Muscle layer of colon (tissue), 2 donors: Measurements from ENCODE around the gene DUS1L.
"Not testable (repeated sequence)": the region's sequence is repeated elsewhere in the genome, so short reads cannot be mapped to it uniquely, and the experiment has no call there.

Experiments
- H3K27ac ChIP-seq: one replicate; pipeline ENCODE4 v1.7.0; 2013; ENCODE audit warnings: low read depth, mild to moderate bottlenecking, low read length, moderate library complexity
- H3K27me3 ChIP-seq, 2 donors: one replicate each; pipeline ENCODE4 v1.7.0; 2013; ENCODE audit warnings: low read length in 2 of 2, mild to moderate bottlenecking in 2 of 2; ENCODE audit not compliant: insufficient read depth in 2 of 2, control insufficient read depth in 1 of 2
- H3K36me3 ChIP-seq: one replicate; pipeline ENCODE4 v1.7.0; 2013; ENCODE audit warnings: mild to moderate bottlenecking, low read length; ENCODE audit not compliant: insufficient read depth
- H3K4me1 ChIP-seq: one replicate; pipeline ENCODE4 v1.7.0; 2013; ENCODE audit warnings: mild to moderate bottlenecking, low read length; ENCODE audit not compliant: insufficient read depth
- H3K4me3 ChIP-seq, 2 donors: one replicate each; pipeline ENCODE4 v1.7.0; 2013; ENCODE audit warnings: low read length in 2 of 2, low read depth in 1 of 2, mild to moderate bottlenecking in 1 of 2, moderate library complexity in 1 of 2
- H3K9ac ChIP-seq: one replicate; pipeline ENCODE4 v1.7.0; 2013; ENCODE audit warnings: low read length
- H3K9me3 ChIP-seq: one replicate; pipeline ENCODE4 v1.7.0; 2013; ENCODE audit warnings: mild to moderate bottlenecking, low read length
- donor health status: abdominal sarcoma.
- donor health status: Adenocarcinoma of cecum.

DUS1L gene

GRCh38 chr17:82049106-82049505 is 16.5 kb downstream of the DUS1L start:
- H3K9me3 ChIP-seq: no peaks in the 10 kb centered on the region
- H3K4me1 ChIP-seq: peaks cover 26% of the 10 kb centered on the region
- no peak overlapping the region for H3K4me3 ChIP-seq
- no peak overlapping the region for H3K9ac ChIP-seq
- peaks cover 14% of the 10 kb centered on the region for H3K36me3 ChIP-seq
- H3K27me3 ChIP-seq: no peaks in the 10 kb centered on the region
- H3K27ac ChIP-seq: no peak overlapping the region

DNA sequence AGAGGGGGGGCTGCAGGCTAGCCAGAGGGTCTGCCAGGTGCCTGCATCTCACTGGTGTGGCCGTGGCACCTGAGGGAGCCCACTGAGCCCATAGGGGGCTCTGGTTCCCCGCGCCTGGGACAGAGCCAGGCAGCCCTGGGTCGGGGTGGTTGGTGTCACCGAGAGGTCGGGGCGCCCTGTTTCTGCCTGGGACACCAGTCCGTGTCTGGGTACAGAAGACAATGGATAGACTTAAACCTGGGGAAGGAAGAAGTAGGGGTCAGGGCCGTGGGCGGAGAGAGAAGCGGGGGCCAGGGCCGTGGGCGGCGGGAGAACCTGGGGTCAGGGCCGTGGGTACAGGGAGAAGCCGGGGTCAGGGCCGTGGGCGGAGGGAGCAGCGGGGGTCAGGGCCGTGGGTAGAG is 17.0 kb downstream of the DUS1L start:
- Histone ChIP-seq H3K27ac (no peak overlapping the region), H3K36me3 (peaks cover 9% of the 10 kb centered on the region), H3K4me1 (peaks cover 21% of the 10 kb centered on the region), H3K4me3 (no peak overlapping the region), H3K27me3 (no peaks in the 10 kb centered on the region), H3K9me3 (no peaks in the 10 kb centered on the region), H3K9ac (no peak overlapping the region)

- no peak overlapping the region for H3K27ac ChIP-seq
- H3K36me3 ChIP-seq: peaks cover 9% of the 10 kb centered on the region
- no peak overlapping the region for H3K4me3 ChIP-seq
- no peaks in the 10 kb centered on the region for H3K9me3 ChIP-seq
- no peaks in the 10 kb centered on the region for H3K27me3 ChIP-seq
- H3K9ac ChIP-seq: no peak overlapping the region
- H3K4me1 ChIP-seq: peaks cover 16% of the 10 kb centered on the region
Measured at GRCh38 chr17:82047914-82048570, 17.6 kb downstream of the DUS1L start.

- peaks cover 9% of the 10 kb centered on the region for H3K36me3 ChIP-seq
- H3K27me3 ChIP-seq: no peaks in the 10 kb centered on the region
- no peak overlapping the region for H3K27ac ChIP-seq
- no peak overlapping the region for H3K4me3 ChIP-seq
- H3K4me1 ChIP-seq: peaks cover 9% of the 10 kb centered on the region
- H3K9me3 ChIP-seq: no peaks in the 10 kb centered on the region
- H3K9ac ChIP-seq: no peak overlapping the region
Measured at GRCh38 chr17:82047379-82047778, 18.2 kb downstream of the DUS1L start.

GRCh38 chr17:82046903-82047302 is 18.7 kb downstream of the DUS1L start:
- Histone ChIP-seq H3K4me1 (peaks cover 9% of the 10 kb centered on the region), H3K36me3 (peaks cover 9% of the 10 kb centered on the region), H3K27ac (no peak overlapping the region), H3K4me3 (no peak overlapping the region), H3K27me3 (no peaks in the 10 kb centered on the region), H3K9me3 (no peaks in the 10 kb centered on the region), H3K9ac (no peak overlapping the region)

GRCh38 chr17:82045936-82046484 is 19.6 kb downstream of the DUS1L start:
- H3K9me3 ChIP-seq: no peaks in the 10 kb centered on the region
- H3K27me3 ChIP-seq: no peaks in the 10 kb centered on the region
- H3K4me1 ChIP-seq: peaks cover 9% of the 10 kb centered on the region
- H3K9ac ChIP-seq: no peak overlapping the region
- no peak overlapping the region for H3K4me3 ChIP-seq
- H3K36me3 ChIP-seq: peaks cover 9% of the 10 kb centered on the region
- no peak overlapping the region for H3K27ac ChIP-seq

DNA sequence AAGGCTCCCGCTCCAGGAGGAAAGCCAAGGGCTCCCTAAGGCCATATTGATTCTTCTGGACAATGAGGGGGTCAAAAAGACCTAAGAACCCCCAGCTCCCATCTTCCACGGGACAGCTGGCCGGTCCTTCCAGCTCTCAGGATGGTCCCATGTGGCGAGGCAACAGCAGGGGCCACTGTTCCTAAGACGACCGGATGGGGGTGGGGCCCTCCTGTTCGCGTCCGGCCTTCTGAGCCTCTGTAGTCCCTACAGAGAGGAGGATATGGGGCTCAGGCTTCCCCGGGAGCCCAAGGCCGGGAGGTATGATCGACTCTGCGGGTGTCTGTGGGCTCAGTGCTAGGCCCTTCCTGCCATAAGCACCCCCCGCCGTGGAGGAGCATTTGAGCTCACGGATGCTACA is 22.1 kb downstream of the DUS1L start:
- H3K4me1 ChIP-seq: no peaks in the 10 kb centered on the region
- H3K27ac ChIP-seq: no peak overlapping the region
- peaks cover 7% of the 10 kb centered on the region for H3K36me3 ChIP-seq
- no peaks in the 10 kb centered on the region for H3K27me3 ChIP-seq
- H3K4me3 ChIP-seq: no peak overlapping the region
- no peaks in the 10 kb centered on the region for H3K9me3 ChIP-seq
- no peak overlapping the region for H3K9ac ChIP-seq

DNA sequence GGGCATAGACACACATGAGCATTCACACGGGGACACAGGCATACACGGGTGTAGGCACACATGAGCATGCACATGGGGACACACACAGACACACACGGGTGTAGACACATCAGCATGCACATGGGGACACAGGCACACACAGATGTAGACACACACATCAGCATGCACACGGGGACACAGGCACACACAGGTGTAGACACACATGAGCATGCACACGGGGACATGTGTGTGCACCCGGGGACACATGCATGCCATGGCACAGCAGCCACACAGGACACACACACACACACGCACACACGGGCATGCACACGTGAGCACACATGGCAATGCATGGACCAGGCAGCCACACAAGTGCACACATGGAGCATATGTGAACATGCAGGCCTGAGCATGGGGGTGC is 23.0 kb downstream of the DUS1L start:
- Histone ChIP-seq H3K9ac (no peak overlapping the region), H3K4me1 (peaks cover 4% of the 10 kb centered on the region), H3K27me3 (no peaks in the 10 kb centered on the region), H3K36me3 (no peaks in the 10 kb centered on the region), H3K9me3 (no peaks in the 10 kb centered on the region), H3K4me3 (no peak overlapping the region), H3K27ac (no peak overlapping the region)

DNA sequence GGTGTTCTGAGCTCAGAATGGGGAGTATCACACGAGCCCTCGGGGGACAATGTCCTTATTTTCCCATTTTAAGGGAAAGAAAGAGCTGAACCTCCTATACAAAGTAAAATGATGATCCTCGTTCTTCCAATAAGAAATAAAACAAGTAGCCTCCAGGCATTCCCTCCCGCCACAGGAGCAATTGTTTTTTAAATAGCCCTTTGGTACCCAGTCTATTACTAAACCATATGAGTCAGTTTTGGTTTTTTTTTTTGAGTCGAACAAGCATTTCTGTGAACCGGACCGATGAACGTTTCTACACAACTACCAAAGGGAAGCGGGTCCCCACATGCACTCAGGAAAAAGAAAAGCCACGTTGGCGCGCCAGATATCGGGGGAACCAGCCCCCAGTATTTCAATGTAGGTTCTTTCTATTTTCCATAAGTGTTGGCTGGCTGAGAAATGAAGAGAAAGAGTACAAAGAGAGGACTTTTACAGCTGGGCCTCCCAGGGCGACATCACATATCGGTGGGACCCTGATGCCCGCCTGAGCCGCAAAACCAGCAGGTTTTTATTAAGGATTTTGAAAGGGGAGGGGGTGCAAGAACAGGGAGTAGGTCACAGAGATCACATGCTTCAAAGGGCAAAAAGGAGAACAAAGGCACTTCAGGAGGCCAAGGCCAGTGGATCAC is 24.3 kb downstream of the DUS1L start:
- Histone ChIP-seq H3K4me1 (peaks cover 10% of the 10 kb centered on the region), H3K36me3 (no peaks in the 10 kb centered on the region), H3K9ac (no peak overlapping the region), H3K4me3 (no peak overlapping the region), H3K27me3 (no peaks in the 10 kb centered on the region), H3K9me3 (no peaks in the 10 kb centered on the region), H3K27ac (no peak overlapping the region)

DNA sequence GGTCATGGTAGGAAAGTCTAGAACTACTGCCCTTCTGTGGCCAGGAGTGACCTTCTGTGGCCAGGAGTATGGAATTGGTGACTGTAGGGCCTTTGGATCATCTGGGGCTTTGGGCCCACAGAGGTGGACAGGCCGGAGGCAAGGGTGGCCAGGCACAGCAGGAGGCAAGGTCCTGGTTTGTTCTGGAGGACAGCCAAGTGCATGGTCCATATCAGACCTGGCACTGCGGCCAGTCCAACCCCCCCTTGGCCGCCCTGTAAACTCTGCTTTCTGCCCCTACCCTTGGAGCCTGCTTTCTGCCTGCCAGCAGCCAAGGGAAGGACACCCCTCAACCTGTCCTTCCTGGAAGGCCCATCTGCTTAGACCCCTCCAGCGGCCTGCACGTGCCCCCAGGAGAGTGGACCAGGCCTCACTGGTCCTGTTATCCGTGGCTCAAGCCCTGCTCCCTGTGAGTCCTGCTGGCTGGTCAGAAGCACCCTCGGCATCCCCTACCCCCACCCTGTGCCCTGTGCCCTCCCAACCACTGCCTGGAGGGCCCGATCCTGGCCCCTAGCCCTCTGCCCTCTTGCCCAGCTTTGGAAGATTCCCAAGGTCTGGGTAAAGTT is 25.8 kb downstream of the DUS1L start:
- no peak overlapping the region for H3K27ac ChIP-seq
- no peak overlapping the region for H3K9ac ChIP-seq
- H3K27me3 ChIP-seq: no peaks in the 10 kb centered on the region
- H3K9me3 ChIP-seq: no peaks in the 10 kb centered on the region
- peaks cover 17% of the 10 kb centered on the region for H3K4me1 ChIP-seq
- H3K36me3 ChIP-seq: no peaks in the 10 kb centered on the region
- H3K4me3 ChIP-seq: no peak overlapping the region

DNA sequence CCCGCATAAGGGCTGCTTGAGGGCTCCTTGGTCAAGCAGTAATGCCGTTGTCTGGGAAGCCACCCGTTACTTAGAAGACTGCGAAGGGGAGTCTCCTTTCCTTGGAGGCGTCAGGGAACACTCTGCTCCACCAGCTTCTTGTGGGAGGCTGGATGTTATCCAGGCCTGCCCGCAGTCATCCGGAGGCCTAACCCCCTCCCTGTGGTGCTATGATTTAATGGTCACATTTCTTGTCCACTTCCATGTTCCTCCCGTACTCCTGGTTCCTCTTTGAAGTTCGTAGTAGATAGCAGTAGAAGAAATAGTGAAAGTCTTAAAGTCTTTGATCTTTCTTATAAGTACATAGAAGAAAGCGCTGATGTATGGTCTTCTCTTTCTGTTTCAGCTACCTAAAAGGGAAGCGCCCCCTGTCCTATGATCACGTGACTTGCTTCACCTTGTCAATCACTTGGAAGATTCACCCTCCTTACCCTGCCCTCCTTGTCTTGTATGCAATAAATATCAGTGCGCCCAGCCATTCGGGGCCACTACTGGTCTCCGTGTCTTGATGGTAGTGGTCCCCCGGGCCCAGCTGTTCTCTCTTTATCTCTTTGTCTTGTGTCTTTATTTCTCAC is 26.7 kb downstream of the DUS1L start:
- not testable (repeated sequence) for H3K36me3 ChIP-seq, H3K27ac ChIP-seq, H3K4me3 ChIP-seq, H3K9ac ChIP-seq, H3K9me3 ChIP-seq, H3K27me3 ChIP-seq
- H3K4me1 ChIP-seq: peaks cover 17% of the 10 kb centered on the region
